Heart left ventricle (tissue), 16 donors: Measurements from ENCODE around the gene ACSM4. TPM values are rescaled to one million over a fixed set of nuclear protein-coding genes. Genes with fewer than 3 reads are reported as not detected.

ENCODE experiments used
- ATAC-seq, 4 donors: fragments of 200-7000 bp; cut with Tn5 transposase; one replicate each; pipeline ENCODE4 v1.9.1; 2020 to 2022; ENCODE audit warnings: moderate library complexity in 4 of 4, mild to moderate bottlenecking in 3 of 4, moderate number of reproducible peaks in 1 of 4
- DNase-seq, 5 donors: peaks; one replicate each; pipeline ENCODE4 v3.0.0-alpha.2; 2020
- H3K27ac ChIP-seq, 12 donors: fragments of 200-600 bp; sonication (generic) in 4 of 12; one replicate each; pipeline versions ENCODE4 v1.5.0 to v1.8.0; 2016 to 2022; ENCODE audit warnings: mild to moderate bottlenecking in 2 of 12
- H3K27me3 ChIP-seq, 9 donors: fragments of 200-600 bp; sonication (generic) in 2 of 9; one replicate each; pipeline versions ENCODE4 v1.5.1 to v1.8.0; 2016 to 2022; ENCODE audit warnings: mild to moderate bottlenecking in 3 of 9
- H3K36me3 ChIP-seq, 9 donors: fragments of 200-600 bp; sonication (generic) in 2 of 9; one replicate each; pipeline versions ENCODE4 v1.5.0 to v1.8.0; 2018 to 2022; ENCODE audit warnings: mild to moderate bottlenecking in 2 of 9
- H3K4me1 ChIP-seq, 12 donors: fragments of 200-600 bp; sonication (generic) in 4 of 12; one replicate each; pipeline versions ENCODE4 v1.5.0 to v1.8.0; 2016 to 2022; ENCODE audit warnings: mild to moderate bottlenecking in 3 of 12
- H3K4me3 ChIP-seq, 12 donors: fragments of 200-600 bp; sonication (generic) in 4 of 12; one replicate each; pipeline versions ENCODE4 v1.5.0 to v1.8.0; 2017 to 2022; ENCODE audit warnings: mild to moderate bottlenecking in 9 of 12, moderate library complexity in 4 of 12
- H3K9me3 ChIP-seq, 12 donors: fragments of 200-600 bp; sonication (generic) in 4 of 12; one replicate each; pipeline versions ENCODE4 v1.5.0 to v1.8.0; 2016 to 2022; ENCODE audit warnings: mild to moderate bottlenecking in 1 of 12
- CTCF ChIP-seq, 12 donors: fragments of 200-600 bp; sonication (generic) in 4 of 12; IDR thresholded peaks; one replicate each; pipeline versions ENCODE4 v1.5.0 to v1.8.0; 2018 to 2022; ENCODE audit warnings: antibody characterized with exemption in 12 of 12, mild to moderate bottlenecking in 5 of 12
- POLR2A ChIP-seq, 2 donors: fragments of 450-650 bp; IDR thresholded peaks; one replicate each; pipeline ENCODE4 v1.6.1; 2017; ENCODE audit warnings: antibody characterized with exemption in 2 of 2, mild to moderate bottlenecking in 2 of 2, moderate library complexity in 2 of 2
- WGBS, 4 donors: extraction: QIAGEN DNeasy Blood & Tissue Kit in 2 of 4; methylation state at CpG; one replicate each; pipeline versions ENCODE4 v1.1.5 to v1.1.7; 2013 to 2018; 5-methylcytosine and 5-hydroxymethylcytosine counted together
- intact Hi-C, 10 donors: fragments of 100-400 bp; cut with DNase I; formaldehyde crosslinking; loops; one replicate each; pipeline versions ENCODE4 v1.11.1 to v1.14.2; 2022
- polyA plus RNA-seq, 2 donors: library from polyadenylated mRNA; stranded (reverse); fragments of 200-250 nt; gene quantifications; one replicate each; pipeline ENCODE4 v1.2.3, GENCODE V29; 2013
- total RNA-seq, 9 donors: library from RNA; depleted of rRNA in 2 of 9; stranded (reverse); fragments of >200 nt in 2 of 9; fragmentation: NEBNext Ultra II Directional in 3 of 9; extraction: Animal tissue kit (Norgen Biotek cat#: 25700) in 3 of 9; gene quantifications; one replicate each; pipeline versions ENCODE4 v1.1.0 to v1.2.4, GENCODE V29; 2016 to 2023
- donor health status: ischemic (EF 13 %, LVEDD 7.1; RV severe dilation, severe dysfunction).
- donor health status: healthy with polysubstance abuse.
- donor health status: DM: no; HTN: yes; CAD: no.
- donor health status: DM: no; HTN: no; CAD: no.
- donor health status: ischemic (EF 25% LVEDD 6.9; RV normal size, moderate dysfunction).
- donor health status: ischemic (EF 25% LVEDD 5.7; RV mildly dilated, moderate dysfunction).
- donor health status: healthy.
- donor health status: DM: yes; HTN: yes; CAD: no.
- donor health status: ischemic (EF 35%, LVEDD 5.7; RV mildly dilated, moderate dysfunction).
- donor health status: nonischemic (EF 11% LVEDD 7.7; RV severe dilation, severe dysfunction).
- donor health status: DM: yes; HTN: yes; CAD: no.
- donor health status: PGD.
- donor health status: ischemic (EF 29% LVEDD 5.4; RV normal size, mild dysfunction).
- donor health status: nonischemic (EF 23%, LVEDD 6.1; RV moderate dilation, normal function).

Gene ACSM4
- total and polyA plus RNA-seq, 11 donors, result not detected

- TF ChIP-seq POLR2A (IDR thresholded peaks at IDR 0.05) (no peak), CTCF (IDR thresholded peaks at IDR 0.05) (no peak)
- DNase-seq (no peak), ATAC-seq (no peak)
- H3K9me3 ChIP-seq, result peaks cover 0 to 14% (median 0%) of the 10 kb centered on the region in 12 donors
- intact Hi-C loops, result no loop called here
- no peaks in the 10 kb centered on the region for H3K36me3 ChIP-seq
- no peaks in the 10 kb centered on the region for H3K27me3 ChIP-seq
- no peak overlapping the region for H3K27ac ChIP-seq
- H3K4me3 ChIP-seq, result no peak overlapping the region
- 39 to 59% (median 41%) methylated on average over 2 of the region's 2 CpGs for WGBS, 4 donors
- H3K4me1 ChIP-seq, result no peaks in the 10 kb centered on the region
Measured at GRCh38 chr12:7292300-7292699, 11.6 kb upstream of the ACSM4 start.

- Histone ChIP-seq H3K27me3 (no peaks in the 10 kb centered on the region), H3K27ac (no peak overlapping the region), H3K4me1 (no peaks in the 10 kb centered on the region), H3K4me3 (no peak overlapping the region), H3K9me3 (peaks cover 0 to 14% (median 0%) of the 10 kb centered on the region in 12 donors), H3K36me3 (no peaks in the 10 kb centered on the region)
- DNase-seq (no peak), ATAC-seq (no peak)
- no peak for TF ChIP-seq CTCF (IDR thresholded peaks at IDR 0.05)
- TF ChIP-seq POLR2A (IDR thresholded peaks at IDR 0.05), result no peak
- 43 to 47% (median 46%) methylated on average over 1 of the region's 1 CpG for WGBS, 4 donors
- intact Hi-C loops, result no loop called here
Measured at GRCh38 chr12:7293670-7294069, 10.2 kb upstream of the ACSM4 start.

GRCh38 chr12:7295529-7295928, 8.3 kb upstream of the ACSM4 start:
- Histone ChIP-seq H3K9me3 (peaks cover 0 to 3% (median 0%) of the 10 kb centered on the region in 12 donors), H3K36me3 (no peaks in the 10 kb centered on the region), H3K4me3 (no peak overlapping the region), H3K27ac (no peak overlapping the region), H3K4me1 (no peaks in the 10 kb centered on the region), H3K27me3 (peaks cover 0 to 5% (median 0%) of the 10 kb centered on the region in 9 donors)
- intact Hi-C loops, result no loop called here
- ATAC-seq (no peak), DNase-seq (no peak)
- TF ChIP-seq POLR2A (IDR thresholded peaks at IDR 0.05), result no peak
- TF ChIP-seq CTCF (IDR thresholded peaks at IDR 0.05), result no peak
- WGBS, 4 donors, result 80 to 93% (median 89%) methylated on average over 1 of the region's 1 CpG

GRCh38 chr12:7297865-7298264, 6.0 kb upstream of the ACSM4 start:
- intact Hi-C loops, result no loop called here
- DNase-seq (no peak), ATAC-seq (no peak)
- H3K4me1 ChIP-seq, result no peaks in the 10 kb centered on the region
- no peak overlapping the region for H3K27ac ChIP-seq
- H3K9me3 ChIP-seq, result no peaks in the 10 kb centered on the region
- peaks cover 0 to 5% (median 0%) of the 10 kb centered on the region in 9 donors for H3K27me3 ChIP-seq
- no peaks in the 10 kb centered on the region for H3K36me3 ChIP-seq
- 79 to 88% (median 81%) methylated on average over 2 of the region's 2 CpGs for WGBS, 4 donors
- TF ChIP-seq POLR2A (IDR thresholded peaks at IDR 0.05) (no peak), CTCF (IDR thresholded peaks at IDR 0.05) (no peak)
- H3K4me3 ChIP-seq, result no peak overlapping the region
